Ishikawa (cell line): ENCODE measurements around the gene FBXL19.

ENCODE experiments used
- FOXM1 ChIP-seq: IDR thresholded peaks from 2 replicates; pipeline ENCODE4 v1.6.1; 2012; ENCODE audit warnings: low read depth, borderline replicate concordance
- MAX ChIP-seq: IDR thresholded peaks from 2 replicates; pipeline ENCODE4 v1.6.1; 2012
- RAD21 ChIP-seq: IDR thresholded peaks from 2 replicates; pipeline ENCODE4 v1.6.1; 2012; ENCODE audit warnings: low read depth
- TAF1 ChIP-seq: IDR thresholded peaks from 2 replicates; pipeline ENCODE4 v1.6.1; 2012; ENCODE audit warnings: low read depth, mild to moderate bottlenecking
- USF1 ChIP-seq: IDR thresholded peaks from 2 replicates; pipeline ENCODE4 v1.6.1; 2012
- YY1 ChIP-seq: IDR thresholded peaks from 2 replicates; pipeline ENCODE4 v1.6.1; 2012; ENCODE audit warnings: low read depth
- TF ChIP-seq, protein P1 (sequence below): IDR thresholded peaks from 2 replicates; pipeline ENCODE4 v1.6.1; 2012; ENCODE audit warnings: low read depth, mild to moderate bottlenecking

- TF ChIP-seq TAF1 = no peak
- TF ChIP-seq FOXM1 = no peak
- TF ChIP-seq, protein P1, sequence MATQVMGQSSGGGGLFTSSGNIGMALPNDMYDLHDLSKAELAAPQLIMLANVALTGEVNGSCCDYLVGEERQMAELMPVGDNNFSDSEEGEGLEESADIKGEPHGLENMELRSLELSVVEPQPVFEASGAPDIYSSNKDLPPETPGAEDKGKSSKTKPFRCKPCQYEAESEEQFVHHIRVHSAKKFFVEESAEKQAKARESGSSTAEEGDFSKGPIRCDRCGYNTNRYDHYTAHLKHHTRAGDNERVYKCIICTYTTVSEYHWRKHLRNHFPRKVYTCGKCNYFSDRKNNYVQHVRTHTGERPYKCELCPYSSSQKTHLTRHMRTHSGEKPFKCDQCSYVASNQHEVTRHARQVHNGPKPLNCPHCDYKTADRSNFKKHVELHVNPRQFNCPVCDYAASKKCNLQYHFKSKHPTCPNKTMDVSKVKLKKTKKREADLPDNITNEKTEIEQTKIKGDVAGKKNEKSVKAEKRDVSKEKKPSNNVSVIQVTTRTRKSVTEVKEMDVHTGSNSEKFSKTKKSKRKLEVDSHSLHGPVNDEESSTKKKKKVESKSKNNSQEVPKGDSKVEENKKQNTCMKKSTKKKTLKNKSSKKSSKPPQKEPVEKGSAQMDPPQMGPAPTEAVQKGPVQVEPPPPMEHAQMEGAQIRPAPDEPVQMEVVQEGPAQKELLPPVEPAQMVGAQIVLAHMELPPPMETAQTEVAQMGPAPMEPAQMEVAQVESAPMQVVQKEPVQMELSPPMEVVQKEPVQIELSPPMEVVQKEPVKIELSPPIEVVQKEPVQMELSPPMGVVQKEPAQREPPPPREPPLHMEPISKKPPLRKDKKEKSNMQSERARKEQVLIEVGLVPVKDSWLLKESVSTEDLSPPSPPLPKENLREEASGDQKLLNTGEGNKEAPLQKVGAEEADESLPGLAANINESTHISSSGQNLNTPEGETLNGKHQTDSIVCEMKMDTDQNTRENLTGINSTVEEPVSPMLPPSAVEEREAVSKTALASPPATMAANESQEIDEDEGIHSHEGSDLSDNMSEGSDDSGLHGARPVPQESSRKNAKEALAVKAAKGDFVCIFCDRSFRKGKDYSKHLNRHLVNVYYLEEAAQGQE = no peak
- TF ChIP-seq RAD21 = peak; percentile 78
- TF ChIP-seq YY1 = no peak
- TF ChIP-seq USF1 = no peak
- no peak for TF ChIP-seq MAX
These were observed 61.5 kb downstream of the FBXL19 start, which contains the start of gene HSD3B7 for GRCh38 chr16:30984669-30985400.
